ENCODE data around the gene DEFB129. TPM values are rescaled to one million over a fixed set of nuclear protein-coding genes. Genes with fewer than 3 reads are reported as not detected.
"Not testable (repeated sequence)": the region's sequence is repeated elsewhere in the genome, so short reads cannot be mapped to it uniquely, and the experiment has no call there.

Gene DEFB129, protein sequence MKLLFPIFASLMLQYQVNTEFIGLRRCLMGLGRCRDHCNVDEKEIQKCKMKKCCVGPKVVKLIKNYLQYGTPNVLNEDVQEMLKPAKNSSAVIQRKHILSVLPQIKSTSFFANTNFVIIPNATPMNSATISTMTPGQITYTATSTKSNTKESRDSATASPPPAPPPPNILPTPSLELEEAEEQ
- not detected for polyA plus RNA-seq (2012; ENCODE audit: missing spikeins)

- FAIRE-seq (no peak), DNase-seq (ENCODE audit: insufficient read length) (no peak)
- TF ChIP-seq POLR2A (IDR thresholded peaks at IDR 0.05; ENCODE audit: low read depth, low read length) (no peak), POLR2AphosphoS5 (IDR thresholded peaks at IDR 0.05; ENCODE audit: low read depth, low read length) (no peak), TAF1 (IDR thresholded peaks at IDR 0.05; ENCODE audit: borderline replicate concordance, low read depth, low read length) (no peak)
Observed at GRCh38 chr20:226958-227357, at the start of gene DEFB129. TSS of gene DEFB129 (plus strand) at chr20:227258. CDS start at chr20:227289, 31 bp downstream.

DNA sequence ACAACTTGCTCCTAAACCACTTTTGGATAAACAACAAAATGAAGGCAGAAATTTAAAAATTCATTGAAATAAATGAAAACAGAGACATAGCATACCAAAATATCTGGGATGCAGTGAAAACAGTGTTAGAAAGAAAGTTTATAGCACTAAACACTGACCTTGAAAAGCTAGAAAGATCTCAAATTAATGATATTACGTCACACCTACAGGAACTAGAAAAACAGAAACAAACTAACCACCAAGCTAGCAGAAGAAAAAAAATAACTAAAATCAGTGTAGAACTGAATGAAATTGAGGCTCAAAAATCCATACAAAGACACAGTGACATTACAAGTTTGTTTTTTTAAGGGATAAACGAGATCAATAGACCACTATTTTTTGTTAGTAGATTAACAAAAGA, 42.8 kb upstream of the DEFB129 start:
- TF ChIP-seq POLR2A (IDR thresholded peaks at IDR 0.05; ENCODE audit: low read depth, low read length) = no peak
- DNase-seq (ENCODE audit: insufficient read length) (no peak), FAIRE-seq (no peak)

GRCh38 chr20:187733-188132, 39.3 kb upstream of the DEFB129 start:
- TF ChIP-seq TAF1 (IDR thresholded peaks at IDR 0.05; ENCODE audit: borderline replicate concordance, low read depth, low read length) = no peak
- TF ChIP-seq POLR2A (IDR thresholded peaks at IDR 0.05; ENCODE audit: low read depth, low read length) = no peak
- TF ChIP-seq POLR2AphosphoS5 (IDR thresholded peaks at IDR 0.05; ENCODE audit: low read depth, low read length) = no peak
- no peak for FAIRE-seq
- DNase-seq (ENCODE audit: insufficient read length) = no peak

DNA sequence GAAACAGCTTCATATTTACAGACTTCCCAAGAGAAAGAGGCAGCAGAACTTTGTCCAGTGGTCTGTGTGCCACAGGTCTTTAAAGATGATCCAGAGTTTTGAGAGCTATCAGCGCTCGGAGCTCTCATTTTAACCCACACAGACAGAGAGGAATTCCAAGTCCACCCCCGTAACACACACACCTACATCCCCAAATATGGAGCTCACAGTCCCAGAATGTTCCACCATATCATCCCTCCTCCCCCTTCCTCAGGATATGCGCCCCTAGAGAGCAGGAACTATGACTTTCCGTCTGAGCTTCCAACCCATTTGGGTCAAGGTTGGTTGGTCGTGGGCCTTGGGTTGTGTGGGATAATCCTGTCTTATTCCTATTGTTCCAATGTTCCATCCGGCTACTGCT, 37.4 kb upstream of the DEFB129 start, which contains the start of gene DEFB128:
DEFB128 (minus strand) TSS at position 101 of the 400 bp plus-strand sequence; CDS start at position 13, 88 bp downstream.
- FAIRE-seq = no peak
- DNase-seq (ENCODE audit: insufficient read length) = no peak
- TF ChIP-seq POLR2AphosphoS5 (IDR thresholded peaks at IDR 0.05; ENCODE audit: low read depth, low read length) = no peak
- no peak for TF ChIP-seq TAF1 (IDR thresholded peaks at IDR 0.05; ENCODE audit: borderline replicate concordance, low read depth, low read length)
- no peak for TF ChIP-seq POLR2A (IDR thresholded peaks at IDR 0.05; ENCODE audit: low read depth, low read length)

DNA sequence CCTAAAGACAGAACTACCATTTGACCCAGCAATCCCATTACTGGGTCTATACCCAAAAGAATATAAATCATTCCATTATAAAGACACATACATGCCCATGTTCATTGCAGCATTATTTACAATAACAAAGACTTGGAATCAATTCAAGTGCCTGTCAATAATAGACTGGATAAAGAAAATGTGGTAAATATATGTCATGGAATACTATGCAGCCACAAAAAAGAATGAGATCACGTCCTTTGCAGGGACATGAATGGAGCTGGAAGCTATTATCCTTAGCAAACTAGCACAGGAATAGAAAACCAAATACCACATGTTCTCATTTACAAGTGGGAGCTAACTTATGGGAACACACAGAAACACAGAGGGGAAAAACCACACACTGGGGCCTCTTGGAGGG, 28.8 kb upstream of the DEFB129 start:
- DNase-seq (ENCODE audit: insufficient read length) = no peak
- no peak for TF ChIP-seq TAF1 (IDR thresholded peaks at IDR 0.05; ENCODE audit: borderline replicate concordance, low read depth, low read length)
- FAIRE-seq = no peak

GRCh38 chr20:199996-200395, 27.1 kb upstream of the DEFB129 start:
- FAIRE-seq (no peak), DNase-seq (ENCODE audit: insufficient read length) (no peak)
- no peak for TF ChIP-seq TAF1 (IDR thresholded peaks at IDR 0.05; ENCODE audit: borderline replicate concordance, low read depth, low read length)
- no peak for TF ChIP-seq POLR2AphosphoS5 (IDR thresholded peaks at IDR 0.05; ENCODE audit: low read depth, low read length)
- no peak for TF ChIP-seq POLR2A (IDR thresholded peaks at IDR 0.05; ENCODE audit: low read depth, low read length)

DNA sequence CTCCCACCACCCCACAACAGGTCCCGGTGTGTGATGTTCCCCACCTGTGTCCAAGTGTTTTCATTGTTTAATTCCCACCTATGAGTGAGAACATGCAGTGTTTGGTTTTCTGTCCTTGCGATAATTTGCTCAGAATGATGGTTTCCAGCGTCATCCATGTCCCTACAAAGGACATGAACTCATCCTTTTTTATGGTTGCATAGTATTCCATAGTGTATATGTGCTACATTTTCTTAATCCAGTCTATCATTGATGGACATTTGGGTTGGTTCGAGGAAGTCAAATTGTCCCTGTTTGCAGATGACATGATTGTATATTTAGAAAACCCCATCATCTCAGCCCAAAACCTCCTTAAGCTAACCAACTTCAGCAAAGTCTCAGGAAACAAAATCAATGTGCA, 23.4 kb upstream of the DEFB129 start:
- FAIRE-seq; DNase-seq (ENCODE audit: insufficient read length): not testable (repeated sequence)

GRCh38 chr20:208942-209566, 18.0 kb upstream of the DEFB129 start:
- peak; percentile 50 for FAIRE-seq
- no peak for DNase-seq (ENCODE audit: insufficient read length)
- TF ChIP-seq TAF1 (IDR thresholded peaks at IDR 0.05; ENCODE audit: borderline replicate concordance, low read depth, low read length) (no peak), POLR2A (IDR thresholded peaks at IDR 0.05; ENCODE audit: low read depth, low read length) (no peak), POLR2AphosphoS5 (IDR thresholded peaks at IDR 0.05; ENCODE audit: low read depth, low read length) (no peak)

GRCh38 chr20:210809-211502, 16.1 kb upstream of the DEFB129 start:
- DNase-seq (ENCODE audit: insufficient read length) (no peak), FAIRE-seq (no peak)
- no peak for TF ChIP-seq POLR2A (IDR thresholded peaks at IDR 0.05; ENCODE audit: low read depth, low read length)
- no peak for TF ChIP-seq POLR2AphosphoS5 (IDR thresholded peaks at IDR 0.05; ENCODE audit: low read depth, low read length)
- TF ChIP-seq TAF1 (IDR thresholded peaks at IDR 0.05; ENCODE audit: borderline replicate concordance, low read depth, low read length) = no peak

DNA sequence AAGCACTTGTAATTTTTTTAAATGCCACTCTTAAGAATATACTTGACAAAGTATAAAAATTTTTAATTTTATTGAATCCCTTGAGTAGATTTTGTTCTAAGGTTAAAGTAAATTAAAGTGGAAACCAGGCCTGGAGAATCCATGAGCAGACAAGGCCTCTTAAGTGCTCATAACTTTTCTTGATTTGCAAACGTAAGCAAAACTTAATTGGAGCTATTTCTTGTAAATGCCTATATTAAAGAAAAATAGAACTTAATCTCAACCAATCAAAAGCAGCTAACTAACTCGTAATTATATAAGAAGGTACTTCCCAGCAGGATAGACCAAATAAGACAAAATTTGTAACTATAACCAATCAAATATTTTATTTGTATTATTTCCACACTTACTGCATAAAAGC, 12.7 kb upstream of the DEFB129 start:
- no peak for TF ChIP-seq TAF1 (IDR thresholded peaks at IDR 0.05; ENCODE audit: borderline replicate concordance, low read depth, low read length)
- TF ChIP-seq POLR2A (IDR thresholded peaks at IDR 0.05; ENCODE audit: low read depth, low read length) = no peak
- TF ChIP-seq POLR2AphosphoS5 (IDR thresholded peaks at IDR 0.05; ENCODE audit: low read depth, low read length) = no peak
- DNase-seq (ENCODE audit: insufficient read length) (no peak), FAIRE-seq (no peak)

DNA sequence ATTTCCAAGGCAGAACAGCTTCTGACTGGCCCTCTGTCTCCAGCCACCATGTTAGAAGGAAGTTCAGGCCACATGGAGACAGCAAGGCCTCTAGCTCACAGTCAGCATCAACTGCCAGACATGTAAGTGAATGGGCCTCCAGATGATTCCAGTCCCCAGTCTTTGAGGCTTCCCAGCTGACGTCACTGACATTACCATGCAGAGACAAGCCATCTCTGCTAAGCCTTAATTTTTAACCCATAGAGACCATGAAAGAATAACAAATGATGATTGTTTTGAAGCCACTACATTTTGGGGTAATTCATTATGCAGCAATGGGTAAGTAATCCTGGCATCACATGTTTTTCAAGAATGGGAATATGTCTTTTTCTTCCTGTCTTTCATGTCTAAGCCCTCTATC, 11.3 kb upstream of the DEFB129 start:
- FAIRE-seq (no peak), DNase-seq (ENCODE audit: insufficient read length) (no peak)
- TF ChIP-seq POLR2AphosphoS5 (IDR thresholded peaks at IDR 0.05; ENCODE audit: low read depth, low read length) (no peak), POLR2A (IDR thresholded peaks at IDR 0.05; ENCODE audit: low read depth, low read length) (no peak), TAF1 (IDR thresholded peaks at IDR 0.05; ENCODE audit: borderline replicate concordance, low read depth, low read length) (no peak)

DNA sequence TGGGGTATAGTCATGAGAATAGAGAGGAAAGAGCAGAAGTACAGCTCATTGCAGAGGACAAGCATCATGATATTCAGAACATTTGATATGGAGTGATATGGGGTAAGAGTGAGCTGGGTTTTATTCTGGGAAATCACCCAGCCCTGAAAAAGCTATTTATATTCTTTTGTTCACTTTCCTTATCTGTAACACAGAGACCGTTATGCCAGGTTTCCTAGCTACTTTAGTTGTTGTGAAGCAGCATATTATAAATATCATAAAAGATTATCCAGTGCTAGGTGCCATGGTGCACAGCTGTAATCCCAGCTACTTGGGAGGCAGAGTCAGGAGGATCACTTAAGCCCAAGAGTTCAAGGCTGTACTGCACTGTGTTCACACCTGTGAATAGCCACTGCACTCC, 9.8 kb upstream of the DEFB129 start:
- DNase-seq (ENCODE audit: insufficient read length) = no peak
- TF ChIP-seq POLR2A (IDR thresholded peaks at IDR 0.05; ENCODE audit: low read depth, low read length) = no peak
- no peak for TF ChIP-seq POLR2AphosphoS5 (IDR thresholded peaks at IDR 0.05; ENCODE audit: low read depth, low read length)
- no peak for TF ChIP-seq TAF1 (IDR thresholded peaks at IDR 0.05; ENCODE audit: borderline replicate concordance, low read depth, low read length)

More for the DNA sequence above, 9.8 kb upstream of the DEFB129 start:
- no peak for FAIRE-seq

All from GM12892 (cell line).